Caki2 (cell line): Measurements from ENCODE around the gene RMDN2. TPM values are rescaled to one million over a fixed set of nuclear protein-coding genes. Genes with fewer than 3 reads are reported as not detected.

Source experiments
- DNase-seq: peaks from one replicate; pipeline ENCODE4 v3.0.0-alpha.2; 2015; ENCODE audit warnings: low read depth
- in situ Hi-C: cut with HindIII; loops from 2 replicates; pipeline ENCODE4 v1.10.0; 2016; ENCODE audit warnings: low sequenced_read_pairs, low pct_unique_long_range_greater_than_20kb, mixed read lengths
- total RNA-seq: library from RNA; depleted of rRNA; stranded (reverse); fragments of >200 nt; shearing (Covaris generic); gene quantifications from 2 replicates; pipeline ENCODE4 v1.2.3, GENCODE V29; 2014; ENCODE audit warnings: low replicate concordance; rRNA removed

Gene RMDN2, protein sequence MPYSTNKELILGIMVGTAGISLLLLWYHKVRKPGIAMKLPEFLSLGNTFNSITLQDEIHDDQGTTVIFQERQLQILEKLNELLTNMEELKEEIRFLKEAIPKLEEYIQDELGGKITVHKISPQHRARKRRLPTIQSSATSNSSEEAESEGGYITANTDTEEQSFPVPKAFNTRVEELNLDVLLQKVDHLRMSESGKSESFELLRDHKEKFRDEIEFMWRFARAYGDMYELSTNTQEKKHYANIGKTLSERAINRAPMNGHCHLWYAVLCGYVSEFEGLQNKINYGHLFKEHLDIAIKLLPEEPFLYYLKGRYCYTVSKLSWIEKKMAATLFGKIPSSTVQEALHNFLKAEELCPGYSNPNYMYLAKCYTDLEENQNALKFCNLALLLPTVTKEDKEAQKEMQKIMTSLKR
- 1.9 and 4.8 TPM in 2 replicates for total RNA-seq

DNA sequence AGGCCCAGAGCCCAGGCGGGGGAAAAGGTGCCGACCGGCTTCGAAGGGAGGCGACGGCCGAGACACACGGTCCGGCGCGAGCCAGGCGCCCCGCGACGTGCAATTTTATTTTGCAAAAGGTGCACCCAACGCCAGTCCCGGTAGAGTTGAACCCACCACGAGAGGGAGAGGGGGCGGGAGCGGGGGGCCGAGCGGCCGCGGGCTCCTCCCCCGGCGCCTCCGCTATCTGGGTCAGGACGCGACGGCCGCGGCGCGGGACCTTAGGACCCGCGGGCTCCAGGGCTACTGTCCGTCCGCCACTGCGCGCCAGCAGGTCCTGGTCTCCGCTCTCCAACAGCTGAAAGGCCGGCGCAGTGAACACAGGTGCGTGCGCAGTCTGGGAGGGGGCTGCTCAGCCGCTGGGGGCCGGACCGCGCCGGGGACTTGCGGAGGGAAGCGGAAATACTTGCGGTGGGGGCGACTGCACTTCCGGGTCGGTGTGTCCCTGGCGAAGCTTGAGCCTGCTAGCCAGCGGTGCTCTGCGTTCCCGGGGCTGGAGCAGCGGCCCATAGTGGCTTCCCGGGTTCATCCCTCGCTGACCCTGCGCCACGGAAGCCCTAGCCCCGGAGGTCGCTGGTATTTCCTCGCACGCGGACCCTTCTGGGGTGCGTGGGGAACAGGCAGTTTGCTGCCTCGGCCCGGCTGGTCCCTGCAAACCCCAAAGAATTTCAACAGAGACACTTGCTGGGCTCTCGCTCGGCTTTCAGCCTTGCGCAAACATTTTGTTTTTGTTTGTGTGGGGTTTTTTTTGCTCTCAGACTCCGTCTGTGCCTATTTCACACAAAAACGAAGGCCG, at the start of gene RMDN2:
Gene RMDN2 (plus strand): TSS at position 225 of the 835 bp plus-strand sequence. CDS start 3,991 bp downstream, outside the sequence.
- peak; percentile 92 for DNase-seq
- in situ Hi-C loops = no loop called here

DNA sequence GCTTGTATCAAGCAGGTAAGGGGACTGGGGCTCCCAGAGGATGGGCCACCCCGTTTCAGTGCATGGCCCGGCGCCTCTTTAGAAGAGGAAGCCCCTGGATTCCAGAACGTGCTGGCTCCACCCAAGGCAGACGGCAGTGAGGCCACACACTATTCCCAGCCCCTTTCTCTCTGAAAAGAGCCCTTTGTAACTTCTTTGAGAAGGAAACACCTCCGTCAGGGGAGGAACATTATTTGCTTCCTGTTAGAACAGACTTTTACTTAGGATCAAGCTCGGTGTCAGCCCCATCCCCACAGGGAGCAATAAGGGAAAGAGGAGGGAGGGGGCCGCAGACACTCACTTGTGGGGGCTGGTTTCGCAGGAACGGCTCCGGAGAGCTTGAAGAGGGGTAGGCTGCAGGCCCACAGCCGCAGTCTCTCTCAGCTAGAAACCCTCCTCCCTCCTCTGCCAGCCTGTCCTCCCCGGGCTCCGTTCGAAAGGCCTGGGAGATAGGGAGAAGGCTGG, 49.6 kb upstream of the RMDN2 start:
- in situ Hi-C loops = no loop called here
- DNase-seq = no peak

DNA sequence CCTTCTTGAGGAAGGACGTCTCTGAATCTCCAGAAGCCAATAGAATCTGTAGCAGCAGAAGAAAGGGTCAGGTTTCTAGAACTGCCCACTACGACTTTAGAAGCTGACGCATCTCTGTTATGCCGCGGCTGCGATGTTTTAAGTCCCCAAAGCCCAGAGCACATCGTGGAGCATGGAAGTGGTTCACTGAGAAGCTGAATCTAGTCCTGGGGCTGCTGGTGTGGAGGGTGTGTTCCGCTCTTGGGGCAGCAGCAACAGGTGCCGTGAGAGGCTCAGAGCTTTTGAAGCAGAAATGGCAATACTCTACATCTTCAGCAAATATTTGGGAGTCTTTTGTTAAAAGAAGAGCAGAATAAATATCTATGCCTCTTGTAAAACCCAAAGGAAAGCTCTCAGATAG, 48.9 kb upstream of the RMDN2 start:
- in situ Hi-C loops = no loop called here
- DNase-seq = no peak

DNA sequence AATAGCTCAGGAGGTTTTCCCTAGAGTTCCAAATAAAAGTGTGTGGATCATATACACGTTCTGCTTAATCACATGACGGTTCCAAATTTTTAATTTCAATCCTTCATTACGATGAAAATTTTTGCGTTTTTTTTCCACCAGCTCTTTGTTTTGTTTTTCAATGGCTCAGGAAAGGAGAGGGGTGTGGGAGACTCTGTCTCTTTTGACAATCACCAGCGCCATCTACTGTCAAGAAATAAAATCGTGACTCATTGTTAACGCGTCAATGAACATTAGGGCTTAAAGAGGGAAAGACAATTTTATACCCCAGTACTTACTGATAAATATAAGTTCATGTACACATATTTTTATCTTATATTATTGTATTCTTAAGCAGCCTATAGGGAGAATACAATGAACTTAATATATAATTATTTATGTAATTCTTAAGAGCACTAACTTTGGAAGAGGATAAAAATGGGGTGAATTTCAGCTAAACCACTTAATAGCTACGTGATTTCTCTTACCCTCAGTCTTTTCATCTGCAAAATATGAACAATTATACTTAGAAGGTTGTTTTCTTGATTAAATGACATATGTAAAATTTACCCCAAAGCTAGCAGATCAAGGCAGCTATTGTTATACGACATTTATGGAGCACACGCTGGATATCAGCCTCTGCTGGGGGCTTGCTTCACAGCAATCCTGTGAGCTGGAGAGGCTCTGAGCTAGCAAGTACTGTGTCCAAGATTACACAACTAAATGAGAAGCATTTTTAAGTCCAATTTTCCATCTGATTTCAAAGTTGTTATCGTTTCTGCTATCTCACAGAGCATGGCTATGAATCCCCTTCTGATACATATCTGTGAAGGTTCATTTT, 47.4 kb upstream of the RMDN2 start:
- DNase-seq = peak; percentile 50
- in situ Hi-C loops = no loop called here

DNA sequence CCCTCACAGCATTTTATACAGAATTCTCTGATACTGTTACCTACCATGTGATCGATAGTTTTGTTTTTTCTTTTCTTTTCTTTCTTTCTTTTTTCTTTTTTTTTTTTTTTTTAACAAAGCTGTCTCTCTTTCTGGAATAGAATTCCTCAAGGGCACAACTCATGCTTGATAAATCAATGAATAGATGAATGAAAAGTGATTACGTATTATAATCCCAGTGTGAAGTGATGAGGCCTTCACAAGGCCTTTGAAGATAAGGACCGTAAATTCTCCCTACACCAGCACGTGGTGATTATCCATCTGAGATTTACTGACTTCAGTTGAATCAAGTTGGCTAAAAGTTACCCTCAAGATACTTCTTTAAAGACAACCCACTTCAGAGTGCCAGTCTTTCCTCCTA, 46.6 kb upstream of the RMDN2 start:
- DNase-seq = no peak
- in situ Hi-C loops = no loop called here

DNA sequence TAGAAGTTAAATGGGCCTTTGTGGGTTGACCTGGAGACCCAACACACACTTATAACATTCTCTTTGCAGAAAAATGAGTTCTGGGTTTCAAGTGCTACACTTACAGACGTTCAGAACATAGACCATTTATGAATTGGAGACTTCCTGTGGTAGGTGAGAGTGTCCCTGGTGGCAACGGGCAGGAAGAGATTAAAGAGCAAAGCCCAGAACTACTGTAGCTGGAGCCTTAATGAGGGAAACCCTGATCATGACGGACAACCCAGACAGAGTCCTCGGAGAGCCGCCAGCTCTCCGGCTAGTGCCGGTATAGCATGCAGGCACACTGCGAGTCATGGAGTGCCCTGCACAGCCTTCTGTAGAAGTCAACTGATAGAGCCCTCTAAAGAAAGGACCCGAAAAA, 44.5 kb upstream of the RMDN2 start:
- no peak for DNase-seq
- in situ Hi-C loops = no loop called here

DNA sequence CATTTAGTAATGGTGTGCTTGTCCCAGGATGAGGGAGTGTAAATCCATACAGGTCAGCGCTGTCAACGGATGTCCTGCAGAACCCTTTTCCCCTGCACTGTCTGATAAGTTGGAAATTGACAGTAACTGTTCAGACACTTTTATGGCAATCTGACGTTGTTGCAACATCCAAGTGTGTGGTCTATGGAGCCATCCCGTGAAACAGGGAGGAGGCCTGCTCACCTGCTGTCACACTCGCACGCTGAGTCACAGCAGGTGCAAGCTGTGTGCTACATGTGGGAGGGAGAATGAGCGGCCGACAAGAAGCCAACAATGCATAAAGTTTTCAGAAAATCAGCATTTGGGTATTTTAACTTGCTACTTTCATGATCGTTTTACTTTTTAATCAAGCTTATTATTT, 43.7 kb upstream of the RMDN2 start:
- in situ Hi-C loops = no loop called here

DNA sequence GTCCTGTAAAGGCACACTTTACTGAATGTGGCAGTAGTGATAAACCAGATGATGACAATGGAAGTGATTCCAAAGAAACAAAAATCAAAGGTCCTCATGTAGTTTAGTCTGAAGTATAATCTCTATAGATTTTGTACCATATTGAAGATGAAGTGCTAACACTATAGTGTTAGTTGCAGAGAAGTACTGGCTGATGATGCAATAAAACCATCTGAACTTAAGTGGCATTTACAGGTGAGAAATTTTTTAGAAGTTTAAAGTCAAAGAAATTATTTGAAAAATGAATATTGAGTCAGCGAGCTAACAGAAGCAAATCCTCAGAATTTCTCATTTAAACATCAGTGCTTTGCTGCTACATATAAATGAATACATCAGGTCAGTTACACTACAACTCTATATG, 43.1 kb upstream of the RMDN2 start:
- in situ Hi-C loops = no loop called here

More for the DNA sequence above, 43.7 kb upstream of the RMDN2 start:
- DNase-seq = no peak

DNA sequence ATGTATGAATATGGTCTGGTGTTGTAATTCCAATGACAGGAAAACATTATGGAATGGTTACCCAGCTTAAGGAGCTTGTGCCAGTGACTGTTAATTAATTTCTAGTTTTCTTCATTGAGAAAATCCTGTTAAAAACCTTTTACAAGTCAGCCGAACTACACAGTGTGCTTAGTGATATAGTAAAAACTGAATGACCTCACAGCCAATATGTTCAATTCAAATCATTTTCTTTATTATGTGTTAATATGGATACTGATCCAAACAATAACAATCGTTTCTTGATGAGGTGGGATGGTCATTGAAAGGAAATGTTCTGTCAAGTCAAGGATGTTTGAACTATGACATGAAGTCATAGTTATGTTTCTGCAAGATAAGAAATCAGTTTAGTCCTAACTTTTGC, 41.6 kb upstream of the RMDN2 start:
- DNase-seq = no peak
- in situ Hi-C loops = no loop called here

More for the DNA sequence above, 43.1 kb upstream of the RMDN2 start:
- no peak for DNase-seq

DNA sequence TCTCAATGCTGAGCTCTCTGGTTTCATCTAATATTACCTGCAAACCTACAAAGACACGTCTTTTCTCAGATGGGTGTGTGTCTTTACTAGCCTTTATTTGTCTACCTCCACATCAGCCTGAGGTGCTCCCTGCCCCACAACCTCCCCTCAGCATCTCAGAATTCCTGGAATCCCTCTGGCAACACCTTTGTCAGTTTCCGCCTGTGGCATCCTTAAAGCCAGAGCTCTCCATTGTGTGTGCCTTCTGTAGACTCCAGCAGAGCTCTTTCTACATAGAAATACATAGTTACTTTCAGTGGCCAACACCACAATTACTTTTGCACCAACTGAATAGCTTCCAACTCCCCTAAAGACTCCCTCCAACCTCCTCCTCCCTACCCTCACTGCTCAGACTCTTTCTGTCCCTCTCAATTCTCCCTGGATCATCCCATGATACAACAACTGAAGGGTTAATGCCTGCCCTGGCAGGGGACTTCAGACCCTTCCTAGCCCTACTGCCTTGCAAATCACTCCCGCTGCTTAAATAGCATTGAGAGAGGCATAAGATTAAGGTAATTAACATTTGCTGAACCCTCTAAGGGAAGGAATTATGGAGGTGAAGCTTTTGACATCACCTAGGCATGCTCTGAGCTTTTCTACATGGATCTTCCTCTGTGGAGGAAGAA, 39.6 kb upstream of the RMDN2 start:
- no peak for DNase-seq
- in situ Hi-C loops = no loop called here

DNA sequence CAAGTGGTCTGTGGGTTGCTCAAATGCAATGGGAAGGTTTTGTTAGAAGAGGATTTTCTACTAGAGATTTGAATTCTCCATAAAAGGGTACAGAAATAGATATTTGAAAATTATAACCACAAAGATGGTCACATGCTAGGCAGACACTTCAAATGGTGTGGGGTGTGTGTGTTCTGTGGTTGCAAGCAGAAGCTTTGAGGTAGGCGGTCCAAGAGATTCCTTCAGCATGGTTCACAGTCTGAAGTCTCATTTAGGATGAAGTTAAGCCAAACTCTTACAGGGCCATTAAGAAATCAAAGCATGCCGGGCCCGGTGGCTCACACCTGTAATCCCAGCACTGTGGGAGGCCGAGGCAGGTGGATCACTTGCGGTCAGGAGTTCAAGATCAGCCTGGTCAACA, 38.3 kb upstream of the RMDN2 start:
- no peak for DNase-seq
- in situ Hi-C loops = no loop called here

DNA sequence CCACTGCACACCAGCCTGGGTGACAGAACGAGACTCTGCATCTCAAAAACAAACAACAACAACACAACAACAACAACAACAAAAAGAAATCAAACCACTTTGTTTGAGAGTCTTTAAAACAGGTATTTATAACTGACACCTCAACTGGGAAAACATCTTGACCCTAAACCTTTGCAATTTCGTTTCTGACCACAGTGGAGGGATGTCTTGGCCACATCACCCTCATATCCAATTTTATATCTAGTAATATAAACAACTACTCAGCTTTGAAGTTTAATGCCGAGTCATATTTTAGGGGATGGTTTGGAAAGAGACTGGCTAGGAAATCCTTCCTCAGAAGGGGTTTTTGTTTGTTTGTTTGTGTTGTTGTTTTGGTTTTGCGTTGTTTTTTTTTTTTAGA, 37.8 kb upstream of the RMDN2 start:
- in situ Hi-C loops = no loop called here
- DNase-seq = no peak

DNA sequence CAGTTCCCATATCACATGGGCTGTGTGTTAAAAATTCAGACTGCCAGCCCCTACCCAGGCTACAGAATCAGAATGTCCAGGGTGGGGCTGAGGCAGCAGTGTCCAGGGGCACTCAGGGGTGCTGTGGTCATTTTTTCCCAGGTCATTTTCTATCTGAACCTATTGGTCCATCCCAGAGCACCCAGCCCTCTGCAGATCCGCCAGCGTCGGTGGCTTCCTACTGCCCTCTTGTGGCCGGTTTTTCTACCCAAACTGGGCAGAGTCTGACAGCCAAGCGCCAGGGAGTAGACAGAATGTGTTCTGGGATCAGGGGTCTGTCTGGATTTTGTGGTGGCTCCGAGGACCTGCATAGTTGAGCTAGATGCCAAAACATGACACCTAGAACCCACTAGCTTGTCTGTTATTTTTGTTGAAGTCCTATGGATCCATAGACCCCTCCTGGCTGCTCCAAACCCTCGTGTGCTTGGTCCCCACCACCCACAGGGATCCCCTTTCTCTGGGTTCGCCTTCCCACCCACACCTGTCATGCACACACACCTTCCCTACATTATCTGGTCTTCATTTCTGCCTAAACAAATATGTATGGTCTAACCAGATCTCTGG, 34.1 kb upstream of the RMDN2 start:
- DNase-seq = peak; percentile 52
- in situ Hi-C loops = no loop called here

DNA sequence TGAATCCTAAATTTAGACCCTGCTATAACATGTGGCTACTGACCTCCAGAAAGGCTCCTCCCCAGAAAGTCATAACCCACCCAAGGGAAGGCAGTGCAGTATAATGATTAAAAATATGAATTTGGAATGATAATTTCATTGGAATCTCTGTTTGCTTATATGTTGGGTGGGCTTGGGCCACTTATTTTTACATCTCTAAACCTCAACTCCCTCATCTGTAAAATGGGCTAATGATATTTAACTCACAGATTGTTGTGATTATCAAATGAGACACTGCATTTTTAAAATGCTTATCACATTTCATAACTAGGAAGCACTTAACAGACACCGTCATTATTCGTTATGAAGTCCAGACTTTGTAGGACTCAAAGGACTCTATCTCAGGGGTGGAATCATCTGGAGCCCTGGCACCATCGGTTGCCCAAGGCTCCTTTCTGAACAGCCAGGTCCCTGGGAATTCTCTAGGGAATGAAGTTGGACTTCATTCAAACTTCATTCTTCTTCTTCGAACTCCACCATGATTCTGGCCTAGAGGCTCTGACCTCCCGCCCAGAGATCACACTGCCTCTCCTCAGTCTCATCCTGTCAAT, 33.1 kb upstream of the RMDN2 start:
- in situ Hi-C loops = no loop called here
- DNase-seq = no peak

DNA sequence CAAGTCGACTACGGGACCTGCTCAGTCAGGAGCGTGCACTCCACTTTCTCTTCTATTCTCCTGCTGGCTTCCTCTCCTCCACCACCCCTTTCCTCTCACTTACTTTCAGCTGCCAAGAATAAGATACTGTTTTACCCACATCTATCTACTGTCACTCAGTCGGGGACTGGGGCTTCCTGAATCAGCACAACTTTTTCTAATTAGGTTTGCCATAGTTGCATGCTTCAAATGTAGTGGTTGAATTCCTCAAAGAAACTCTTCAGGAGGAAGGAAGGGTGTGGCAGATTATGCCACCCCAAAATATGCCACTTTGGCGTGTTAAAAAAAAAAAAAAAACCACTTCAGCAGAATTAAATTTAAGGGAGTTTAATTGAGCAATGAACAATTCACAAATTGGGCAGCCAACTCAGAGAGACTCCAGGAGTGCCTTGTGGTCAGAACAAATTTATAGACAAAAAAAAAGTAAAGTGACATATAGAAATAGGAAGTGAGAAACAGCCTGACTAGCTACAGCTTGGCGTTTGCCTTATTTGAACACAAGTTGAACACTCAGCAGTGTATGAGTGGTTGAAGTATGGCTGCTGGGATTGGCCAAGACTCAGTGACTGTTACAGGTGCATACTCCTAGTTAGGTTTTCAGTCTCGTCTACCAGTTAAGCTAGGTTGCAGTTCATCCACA, 32.5 kb upstream of the RMDN2 start:
- no peak for DNase-seq
- in situ Hi-C loops = no loop called here

DNA sequence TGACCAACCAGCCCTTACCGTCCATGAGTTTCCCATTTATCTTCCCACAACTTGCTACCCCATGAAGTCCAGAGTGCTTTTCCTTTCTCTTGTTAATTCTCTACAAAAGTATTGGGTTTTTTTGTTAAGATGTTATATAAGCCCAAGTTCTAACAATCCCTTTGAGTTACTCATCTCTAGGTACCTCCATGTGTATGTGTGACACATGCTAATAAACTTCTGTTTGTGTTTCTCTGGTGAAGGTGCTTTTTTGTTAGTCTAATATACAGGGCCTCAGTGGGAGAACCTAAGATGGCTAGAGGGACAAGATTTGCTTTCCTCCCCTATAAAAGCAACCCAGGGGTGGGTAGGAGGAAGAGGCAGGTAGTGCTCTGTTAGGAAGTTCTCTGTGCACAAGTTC, 31.8 kb upstream of the RMDN2 start:
- no peak for DNase-seq
- in situ Hi-C loops = no loop called here

DNA sequence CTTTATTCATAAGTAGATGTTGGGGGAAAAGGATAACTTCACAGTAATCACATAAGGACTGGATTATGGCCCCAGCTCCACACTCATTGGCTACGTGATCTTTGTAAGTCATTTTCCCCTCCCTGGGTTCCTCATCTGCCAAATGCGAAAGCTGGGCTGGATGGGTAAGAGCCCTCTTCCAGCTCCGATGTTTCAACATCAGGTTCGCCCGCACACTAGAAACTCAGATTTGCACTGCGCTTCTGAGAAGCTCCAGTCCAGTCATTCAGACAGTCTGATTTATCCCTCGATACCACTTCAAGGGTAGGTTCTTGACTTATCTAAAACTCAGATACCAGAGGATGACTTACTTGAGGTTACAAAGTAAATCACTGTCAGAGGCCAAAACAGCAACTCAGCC, 31.0 kb upstream of the RMDN2 start:
- in situ Hi-C loops = no loop called here

More for the DNA sequence above, 31.0 kb upstream of the RMDN2 start:
- DNase-seq = no peak
